Parathyroid adenoma (tissue), 2 donors: Measurements from ENCODE around the gene MUC22.

Experiments
- H2AFZ ChIP-seq: fragments of 300-600 bp; sonication (generic); one replicate; pipeline ENCODE4 v1.7.0; 2017; ENCODE audit warnings: antibody characterized with exemption, mild to moderate bottlenecking
- H3K27ac ChIP-seq: fragments of 300-600 bp; sonication (generic); one replicate; pipeline ENCODE4 v1.7.0; 2017
- H3K27me3 ChIP-seq: fragments of 300-600 bp; sonication (generic); one replicate; pipeline ENCODE4 v1.7.0; 2017; ENCODE audit warnings: low read length; ENCODE audit not compliant: control insufficient read depth, insufficient read depth
- H3K36me3 ChIP-seq: fragments of 300-600 bp; sonication (generic); one replicate; pipeline ENCODE4 v1.7.0; 2017; ENCODE audit warnings: low read length; ENCODE audit not compliant: control insufficient read depth, insufficient read depth
- H3K4me1 ChIP-seq: fragments of 300-600 bp; sonication (generic); one replicate; pipeline ENCODE4 v1.7.0; 2017; ENCODE audit warnings: control low read depth
- H3K4me2 ChIP-seq: fragments of 300-600 bp; sonication (generic); one replicate; pipeline ENCODE4 v1.7.0; 2017; ENCODE audit warnings: low read length
- H3K4me3 ChIP-seq: fragments of 300-600 bp; sonication (generic); one replicate; pipeline ENCODE4 v1.7.0; 2017; ENCODE audit warnings: low read depth, low read length
- H3K79me2 ChIP-seq: fragments of 300-600 bp; sonication (generic); one replicate; pipeline ENCODE4 v1.7.0; 2017; ENCODE audit warnings: control low read depth
- H3K9ac ChIP-seq: fragments of 300-600 bp; sonication (generic); one replicate; pipeline ENCODE4 v1.7.0; 2017; ENCODE audit warnings: mild to moderate bottlenecking
- H3K9me3 ChIP-seq: fragments of 300-600 bp; sonication (generic); one replicate; pipeline ENCODE4 v1.7.0; 2017; ENCODE audit warnings: low read length; ENCODE audit not compliant: control insufficient read depth
- CTCF ChIP-seq: fragments of 300-600 bp; sonication (generic); IDR thresholded peaks from one replicate; pipeline ENCODE4 v1.7.0; 2017; ENCODE audit warnings: antibody characterized with exemption, mild to moderate bottlenecking
- donor health status: primary hyperparathyroidism.

Gene MUC22

GRCh38 chr6:30981942-30982772 is 28.1 kb upstream of the MUC22 start:
- peak overlapping the region; percentile 45 for H3K27ac ChIP-seq
- peak overlapping the region; percentile 78 for H2AFZ ChIP-seq
- no peaks in the 10 kb centered on the region for H3K9me3 ChIP-seq
- H3K79me2 ChIP-seq = no peaks in the 10 kb centered on the region
- no peak overlapping the region for H3K9ac ChIP-seq
- no peaks in the 10 kb centered on the region for H3K27me3 ChIP-seq
- peak overlapping the region; percentile 41 for H3K4me3 ChIP-seq
- H3K4me2 ChIP-seq = peak overlapping the region; percentile 59
- no peak for TF ChIP-seq CTCF
- H3K36me3 ChIP-seq = no peaks in the 10 kb centered on the region
- peaks cover 7% of the 10 kb centered on the region for H3K4me1 ChIP-seq

- peak within 1 kb of the TSS; percentile 41 for H3K4me3 ChIP-seq
These were observed 26.8 kb upstream of the MUC22 start, which contains the start of gene MUC21 for GRCh38 chr6:30983439-30983838. MUC21 (plus strand) TSS chr6:30983718; CDS start chr6:30983959, 241 bp downstream.

GRCh38 chr6:30985490-30985889 is 24.8 kb upstream of the MUC22 start:
- no peaks in the 10 kb centered on the region for H3K27me3 ChIP-seq
- no peak overlapping the region for H2AFZ ChIP-seq
- no peaks in the 10 kb centered on the region for H3K9me3 ChIP-seq
- H3K4me2 ChIP-seq = no peak overlapping the region
- no peak for TF ChIP-seq CTCF
- H3K4me3 ChIP-seq = no peak overlapping the region
- no peak overlapping the region for H3K9ac ChIP-seq
- no peak overlapping the region for H3K27ac ChIP-seq
- no peaks in the 10 kb centered on the region for H3K36me3 ChIP-seq
- H3K4me1 ChIP-seq = peaks cover 7% of the 10 kb centered on the region
- H3K79me2 ChIP-seq = no peaks in the 10 kb centered on the region

More at GRCh38 chr6:30983439-30983838, 26.8 kb upstream of the MUC22 start, which contains the start of gene MUC21:
- Histone ChIP-seq H2AFZ (peak within 1 kb of the TSS; percentile 78), H3K36me3 (no peaks in the 10 kb centered on the region), H3K9me3 (no peaks in the 10 kb centered on the region), H3K27me3 (no peaks in the 10 kb centered on the region), H3K4me2 (no peak within 1 kb of the TSS), H3K4me1 (peaks cover 7% of the 10 kb centered on the region), H3K27ac (peak within 1 kb of the TSS; percentile 45), H3K79me2 (no peaks in the 10 kb centered on the region), H3K9ac (no peak within 1 kb of the TSS)
- no peak for TF ChIP-seq CTCF

GRCh38 chr6:30987304-30987703 is 23.0 kb upstream of the MUC22 start:
- Histone ChIP-seq H3K9ac (no peak overlapping the region), H3K4me1 (peaks cover 7% of the 10 kb centered on the region), H3K27ac (no peak overlapping the region), H3K4me3 (no peak overlapping the region), H3K9me3 (no peaks in the 10 kb centered on the region), H3K27me3 (no peaks in the 10 kb centered on the region), H3K36me3 (no peaks in the 10 kb centered on the region), H3K4me2 (no peak overlapping the region), H2AFZ (no peak overlapping the region), H3K79me2 (no peaks in the 10 kb centered on the region)
- TF ChIP-seq CTCF = no peak
